HG02840 (cell line): ENCODE measurements around the gene ZCCHC17.
"Not testable (repeated sequence)": the region's sequence is repeated elsewhere in the genome, so short reads cannot be mapped to it uniquely, and the experiment has no call there.

Experiments
- ATAC-seq: cut with Tn5 transposase; IDR thresholded peaks from one replicate; pipeline ENCODE4 v1.9.1; 2021; ENCODE audit warnings: mild to moderate bottlenecking, moderate library complexity, moderate number of reproducible peaks; ENCODE audit not compliant: unreplicated experiment, low FRiP score

ZCCHC17 gene

GRCh38 chr1:31296486-31297276, at the start of gene ZCCHC17, which contains the start of gene SNRNP40:
Gene ZCCHC17 (plus strand): TSS chr1:31297032. CDS start chr1:31310099, 13,067 bp downstream.
Gene SNRNP40 (minus strand): TSS chr1:31296788. CDS start chr1:31296751, 37 bp downstream.
- peak; percentile 95 for ATAC-seq

GRCh38 chr1:31248276-31248675, 48.6 kb upstream of the ZCCHC17 start:
- ATAC-seq, result no peak

- no peak for ATAC-seq
These were observed 47.0 kb upstream of the ZCCHC17 start for GRCh38 chr1:31249854-31250253.

DNA sequence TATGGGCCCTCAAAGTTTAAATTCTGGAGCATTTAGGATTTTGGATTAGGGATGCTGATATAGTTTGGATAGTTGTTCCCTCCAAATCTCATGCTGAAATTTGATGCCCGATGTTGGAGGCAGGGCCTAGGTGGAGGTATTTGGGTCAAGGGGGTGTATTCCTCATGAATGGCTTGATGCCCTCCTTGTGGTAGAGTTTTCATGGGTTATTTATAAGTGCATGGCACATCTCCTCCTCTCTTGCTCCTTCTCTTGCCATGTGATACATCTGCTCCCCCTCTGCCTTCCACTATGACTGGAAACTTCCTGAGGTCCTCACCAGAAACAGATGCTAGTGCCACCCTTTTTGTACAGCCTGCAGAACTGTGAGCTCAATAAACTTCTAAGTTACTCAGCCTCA, 39.6 kb upstream of the ZCCHC17 start:
- no peak for ATAC-seq

- ATAC-seq, result no peak
These were observed 38.3 kb upstream of the ZCCHC17 start for GRCh38 chr1:31258581-31258980.

DNA sequence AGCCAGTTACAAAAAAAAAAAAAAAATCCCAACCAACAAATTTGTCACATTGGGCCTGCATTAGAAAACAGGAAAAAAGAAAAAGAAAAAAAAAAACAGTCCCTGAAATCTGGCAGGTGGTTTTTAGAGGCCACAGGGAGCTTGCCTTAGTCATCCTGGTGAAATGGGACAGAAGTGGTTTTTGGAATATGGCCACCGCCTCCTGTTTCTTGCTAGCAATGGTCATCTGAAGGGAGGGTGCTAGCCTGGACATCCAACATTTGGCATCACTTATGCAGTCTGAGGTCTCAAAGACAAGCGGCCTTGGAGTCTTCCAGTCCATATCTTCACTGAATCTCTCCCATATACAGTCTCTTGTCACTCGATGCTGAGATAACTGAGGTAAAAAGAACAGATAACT, 37.1 kb upstream of the ZCCHC17 start:
- no peak for ATAC-seq

- ATAC-seq, result no peak
These were observed 34.9 kb upstream of the ZCCHC17 start for GRCh38 chr1:31261916-31262315.

- ATAC-seq, result not testable (repeated sequence)
These were observed 34.4 kb upstream of the ZCCHC17 start for GRCh38 chr1:31262393-31262792.

DNA sequence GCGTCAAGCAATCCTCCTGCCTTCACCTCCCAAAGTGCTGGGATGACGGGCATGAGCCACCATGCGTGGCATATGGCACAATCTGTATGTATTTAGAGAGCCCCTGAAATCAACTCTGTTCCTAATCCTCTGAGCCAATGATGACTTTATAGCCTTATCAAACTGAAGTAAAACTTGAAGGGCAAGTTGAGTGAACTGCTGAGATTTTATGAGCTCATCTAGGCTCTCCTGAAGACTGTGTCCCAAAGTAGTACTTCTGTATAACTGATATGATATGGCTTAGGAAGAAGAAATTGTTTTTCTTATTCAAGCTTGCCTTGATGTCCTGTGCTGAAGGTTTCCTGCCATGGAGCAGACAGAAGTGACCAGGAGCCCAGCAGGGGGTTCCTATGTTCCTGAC, 33.4 kb upstream of the ZCCHC17 start:
- ATAC-seq, result no peak

DNA sequence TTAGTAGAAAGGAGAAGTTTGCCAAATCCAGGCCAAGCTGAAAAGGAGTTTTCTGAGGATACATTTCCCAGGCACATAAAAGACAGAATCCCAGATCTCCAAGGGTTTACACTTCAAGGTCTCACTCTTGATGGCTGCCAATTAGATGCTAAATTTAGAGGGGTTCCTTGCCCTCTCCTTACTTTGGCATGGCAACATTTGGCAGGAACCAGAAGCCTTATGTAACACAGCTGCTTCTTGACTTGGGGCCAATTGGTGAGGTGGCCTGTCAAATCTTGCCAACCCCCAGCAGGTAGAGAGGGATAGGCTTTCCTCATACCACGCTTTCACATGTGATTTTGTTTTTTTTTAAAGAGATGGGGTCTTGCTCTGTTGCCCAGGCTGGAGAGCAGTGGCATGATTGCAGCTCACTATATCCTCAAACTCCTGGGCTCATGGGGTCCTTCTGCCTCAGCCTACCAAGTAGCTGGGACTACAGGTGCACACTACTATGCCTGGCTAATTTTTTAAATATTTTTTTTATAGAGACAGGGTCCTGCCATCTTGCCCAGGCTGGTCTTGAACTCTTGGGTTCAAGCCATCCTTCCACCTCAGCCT, 31.9 kb upstream of the ZCCHC17 start:
- no peak for ATAC-seq

DNA sequence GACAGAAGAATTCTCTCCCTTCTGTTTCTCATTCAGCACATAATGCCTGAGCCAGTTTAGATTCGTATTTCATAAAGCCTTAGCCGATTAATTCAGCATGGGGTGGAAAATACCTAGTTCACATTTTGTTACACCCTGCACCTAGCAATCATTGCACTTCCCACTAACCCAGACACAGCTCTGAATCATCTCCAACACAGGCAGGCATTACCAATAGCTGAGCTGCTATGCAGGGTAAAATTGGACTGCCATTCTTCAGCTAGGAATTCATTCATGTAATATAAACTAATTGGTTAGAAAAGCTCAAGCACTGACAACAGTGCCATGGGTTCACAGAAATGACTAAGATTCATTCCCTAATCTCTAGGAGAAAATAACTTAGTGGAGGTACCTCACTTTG, 30.3 kb upstream of the ZCCHC17 start:
- no peak for ATAC-seq

DNA sequence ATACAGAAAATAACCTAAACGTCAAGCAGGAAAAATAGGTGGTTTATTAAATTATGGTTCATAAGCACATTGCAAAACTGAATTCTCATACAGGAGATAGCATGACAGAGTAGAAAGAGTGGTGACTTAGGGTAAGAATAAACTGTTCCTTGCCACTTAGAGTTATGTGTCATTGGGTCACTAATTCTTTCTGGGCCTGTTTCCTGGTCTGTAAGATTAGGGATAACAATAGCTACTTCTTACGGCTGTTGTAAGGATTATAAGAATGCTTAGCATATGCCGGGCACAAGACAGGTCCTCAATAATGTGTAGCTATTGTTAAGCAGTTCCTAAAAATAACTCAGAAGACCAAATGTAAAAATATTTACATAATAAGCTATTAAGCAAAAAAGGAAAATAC, 24.5 kb upstream of the ZCCHC17 start:
- no peak for ATAC-seq

DNA sequence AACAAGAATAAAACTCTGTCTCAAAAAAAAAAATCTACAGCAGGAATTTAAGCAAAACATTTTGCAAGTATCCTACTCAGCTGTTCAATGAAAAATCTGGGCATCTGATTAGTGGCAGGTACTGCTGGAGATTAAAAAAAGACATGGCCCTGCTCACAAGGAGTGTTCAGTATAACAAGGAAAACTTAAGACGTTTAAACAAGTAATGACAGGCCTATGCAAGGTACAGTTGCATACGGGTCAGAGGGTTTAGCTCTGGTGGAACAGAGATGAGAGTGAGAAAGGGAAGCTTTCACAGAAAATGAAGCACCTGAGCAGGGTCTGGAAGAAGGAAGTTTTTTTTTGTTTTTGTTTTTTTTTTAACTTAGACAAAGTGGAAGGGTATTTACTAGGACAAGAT, 23.2 kb upstream of the ZCCHC17 start:
- ATAC-seq, result no peak

DNA sequence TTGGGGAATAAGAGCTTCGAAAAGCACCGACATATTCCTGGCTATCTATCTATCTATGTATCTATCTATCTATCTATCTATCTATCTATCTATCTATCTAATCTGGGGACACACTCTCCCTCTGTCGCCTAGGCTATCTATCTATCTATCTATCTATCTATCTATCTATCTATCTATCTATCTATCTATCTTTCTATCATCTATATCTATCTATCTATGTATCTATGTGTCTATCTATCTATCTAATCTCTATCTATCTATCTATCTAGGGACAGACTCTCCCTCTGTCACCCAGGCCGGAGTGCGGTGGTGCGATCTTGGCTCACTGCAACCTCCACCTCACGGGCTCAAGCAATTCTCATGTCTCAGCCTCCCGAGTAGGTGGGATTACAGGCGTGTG, 14.4 kb upstream of the ZCCHC17 start:
- ATAC-seq, result not testable (repeated sequence)

DNA sequence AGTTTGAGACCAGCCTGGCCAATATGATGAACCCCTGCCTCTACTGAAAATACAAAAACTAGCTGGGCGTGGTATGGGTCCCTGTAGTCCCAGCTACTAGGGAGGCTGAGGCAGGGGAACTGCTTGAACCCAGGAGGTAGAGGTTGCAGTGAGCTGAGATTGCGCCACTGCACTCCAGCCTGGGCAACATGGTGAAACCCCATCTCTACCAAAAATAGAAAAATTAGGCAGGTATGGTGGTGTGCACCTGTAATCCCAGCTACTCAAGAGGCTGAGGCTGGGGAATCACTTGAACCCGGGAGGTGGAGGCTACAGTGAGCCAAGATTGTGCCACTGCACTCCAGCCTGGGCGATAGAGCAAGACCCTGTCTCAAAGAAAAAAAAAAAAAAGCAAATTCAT, 9.0 kb upstream of the ZCCHC17 start:
- not testable (repeated sequence) for ATAC-seq

DNA sequence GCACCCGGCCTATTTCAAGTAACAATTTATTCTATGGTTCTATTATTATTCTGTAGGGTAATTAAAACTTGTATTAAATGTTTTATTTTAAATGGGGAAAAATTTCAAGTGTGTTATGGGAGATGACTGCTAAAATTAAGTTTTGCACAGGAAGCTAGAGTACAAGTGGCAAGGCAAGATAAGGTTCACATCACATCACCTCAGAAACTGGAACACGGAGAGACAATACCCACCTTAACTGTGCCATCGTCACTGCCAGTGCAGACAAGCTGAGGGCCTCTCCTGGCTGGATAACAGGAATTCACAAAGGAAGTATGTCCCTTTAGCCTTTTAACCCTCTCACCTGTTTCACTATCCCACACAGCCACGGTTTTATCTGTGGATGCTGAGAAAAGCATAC, 7.8 kb upstream of the ZCCHC17 start:
- ATAC-seq, result no peak

GRCh38 chr1:31295874-31296485, 852 bp upstream of the ZCCHC17 start:
- ATAC-seq, result no peak

GRCh38 chr1:31297277-31298247, 730 bp downstream of the ZCCHC17 start:
- ATAC-seq, result peak; percentile 11

- no peak for ATAC-seq
These were observed 2.5 kb downstream of the ZCCHC17 start for GRCh38 chr1:31299365-31299764.

GRCh38 chr1:31300193-31300592, 3.4 kb downstream of the ZCCHC17 start:
- ATAC-seq, result no peak
